ENCODE data around the gene DLG3. TPM values are rescaled to one million over a fixed set of nuclear protein-coding genes. Genes with fewer than 3 reads are reported as not detected.

DLG3 gene
- total and polyA plus RNA-seq, 10 of the 15 experiments (the other 5 are each of a cell fraction or from before 2014, with no cell fraction given): 1.3 to 32.2 (median 3.9) TPM

- ChIA-PET CTCF (no interaction called here), POLR2A (no interaction called here), RAD21 (ENCODE audit: unreplicated experiment) (interaction anchor here (1.1 kb wide), 1 partner anchor 185 kb away, joined by 5 read pairs; no protein-coding TSS in a partner anchor), SMC1A (ENCODE audit: uncharacterized antibody, unreplicated experiment) (no interaction called here)
- Histone ChIP-seq H3K27me3 (replicated peaks in 1 of 2; ENCODE audit: control insufficient read depth in 2 of 2, insufficient read depth in 2 of 2, low read length in 1 of 2) (no peaks in the 10 kb centered on the region), H3K79me2 (ENCODE audit: control insufficient read depth, insufficient read depth, low read length) (no peaks in the 10 kb centered on the region), H3K4me2 (ENCODE audit: control insufficient read depth, insufficient read depth) (no peak overlapping the region), H3K27ac (ENCODE audit: control insufficient read depth, insufficient read depth) (no peak overlapping the region), H4K20me1 (ENCODE audit: control insufficient read depth, insufficient read depth) (no peaks in the 10 kb centered on the region), H2AFZ (ENCODE audit: control insufficient read depth, low read depth, low read length) (no peak overlapping the region), H3K9me3 (replicated peaks; ENCODE audit: control insufficient read depth, insufficient read depth, low read length) (no peaks in the 10 kb centered on the region), H3K9ac (ENCODE audit: control insufficient read depth, insufficient read depth, low read length) (no peak overlapping the region), H3K4me3 (no peak overlapping the region), H3K4me1 (ENCODE audit: control insufficient read depth, insufficient read depth, low read length) (no peaks in the 10 kb centered on the region), H3K36me3 (ENCODE audit: control insufficient read depth in 2 of 2, insufficient read depth in 2 of 2, low read length in 1 of 2) (no peaks in the 10 kb centered on the region)
- intact Hi-C loops (cut with micrococcal nuclease; ENCODE audit: unreplicated experiment): no loop called here
- TF ChIP-seq NFIC (IDR thresholded peaks at IDR 0.05; ENCODE audit: low read depth, low read length) (no peak), ATF2 (IDR thresholded peaks at IDR 0.05; ENCODE audit: low read length) (no peak), TAF1 (IDR thresholded peaks at IDR 0.05; ENCODE audit: borderline replicate concordance, low read depth, low read length) (no peak), RELA (IDR thresholded peaks at IDR 0.05; ENCODE audit: borderline replicate concordance, partially characterized antibody) (no peak), PRDM15 (CRISPR knock-in tag; IDR thresholded peaks at IDR 0.05) (no peak)
- in situ Hi-C loops (cut with MboI): no loop called here
- 33% methylated on average over 6 of the region's 6 CpGs for WGBS (ENCODE audit: insufficient coverage, insufficient replicate concordance, low lambda C conversion rate, missing lambda C conversion rate)
- BruUV-seq (replicated peaks): no TSS peak
- FAIRE-seq (no peak), DNase-seq (ENCODE audit: low read depth, low spot score) (no peak), ATAC-seq (no peak)
These were observed 35.5 kb downstream of the DLG3 start for GRCh38 chrX:70479922-70480659.
